HL-60 (cell line): Measurements from ENCODE around the gene USP44.

Experiments used
- CTCF ChIP-seq: IDR thresholded peaks from one replicate; pipeline ENCODE4 v1.5.1; 2011; ENCODE audit warnings: low read length, control low read depth, inconsistent platforms; ENCODE audit not compliant: insufficient read depth
- GABPA ChIP-seq: IDR thresholded peaks from 2 replicates; pipeline ENCODE4 v1.6.1; 2012; ENCODE audit warnings: low read depth
- POLR2AphosphoS5 ChIP-seq: IDR thresholded peaks from 2 replicates; pipeline ENCODE4 v1.6.1; 2012; ENCODE audit warnings: low read depth
- REST ChIP-seq: IDR thresholded peaks from 2 replicates; pipeline ENCODE4 v1.6.1; 2012; ENCODE audit warnings: low read depth; ENCODE audit not compliant: insufficient replicate concordance
- SPI1 ChIP-seq: IDR thresholded peaks from 2 replicates; pipeline ENCODE4 v1.6.1; 2012; ENCODE audit warnings: low read depth, mild to moderate bottlenecking, borderline replicate concordance

GRCh38 chr12:95509300-95509699 lies 42.0 kb downstream of the USP44 start:
- no peak for TF ChIP-seq CTCF
- TF ChIP-seq GABPA = no peak
- TF ChIP-seq REST = no peak
- TF ChIP-seq POLR2AphosphoS5 = no peak
- no peak for TF ChIP-seq SPI1
